GM10847 (cell line): ENCODE results near the gene CYSTM1.

Source experiments
- POLR2A ChIP-seq: IDR thresholded peaks from 2 replicates; pipeline ENCODE4 v1.6.1; 2011; ENCODE audit not compliant: insufficient read length; ENCODE audit errors: extremely low read depth

Gene CYSTM1

GRCh38 chr5:140245926-140246325 lies 70.9 kb downstream of the CYSTM1 start:
- TF ChIP-seq POLR2A: no peak

- TF ChIP-seq POLR2A: no peak
Measured at GRCh38 chr5:140246378-140247122, 71.6 kb downstream of the CYSTM1 start.

- TF ChIP-seq POLR2A: no peak
Measured at GRCh38 chr5:140248414-140248813, 73.4 kb downstream of the CYSTM1 start.

- no peak for TF ChIP-seq POLR2A
Measured at GRCh38 chr5:140249536-140249935, 74.5 kb downstream of the CYSTM1 start.

GRCh38 chr5:140250386-140250785 lies 75.4 kb downstream of the CYSTM1 start:
- no peak for TF ChIP-seq POLR2A

- TF ChIP-seq POLR2A: no peak
Measured at GRCh38 chr5:140251527-140251973, 76.6 kb downstream of the CYSTM1 start.

GRCh38 chr5:140252470-140253126 lies 77.6 kb downstream of the CYSTM1 start:
- no peak for TF ChIP-seq POLR2A

- no peak for TF ChIP-seq POLR2A
Measured at GRCh38 chr5:140253985-140254384, 79.0 kb downstream of the CYSTM1 start.

- TF ChIP-seq POLR2A: no peak
Measured at GRCh38 chr5:140255460-140256157, 80.6 kb downstream of the CYSTM1 start.

GRCh38 chr5:140256726-140257125 lies 81.7 kb downstream of the CYSTM1 start:
- TF ChIP-seq POLR2A: no peak

- TF ChIP-seq POLR2A: no peak
Measured at GRCh38 chr5:140258016-140258415, 83.0 kb downstream of the CYSTM1 start.

- TF ChIP-seq POLR2A: no peak
Measured at GRCh38 chr5:140258873-140259272, 83.9 kb downstream of the CYSTM1 start.

GRCh38 chr5:140259500-140259899 lies 84.5 kb downstream of the CYSTM1 start:
- TF ChIP-seq POLR2A: no peak

GRCh38 chr5:140260089-140260656 lies 85.2 kb downstream of the CYSTM1 start:
- TF ChIP-seq POLR2A: no peak

GRCh38 chr5:140261403-140262171 lies 86.6 kb downstream of the CYSTM1 start:
- no peak for TF ChIP-seq POLR2A
